HPDE6-E6E7 (cell line): Measurements from ENCODE around the gene TH.
"Not testable (repeated sequence)": the region's sequence is repeated elsewhere in the genome, so short reads cannot be mapped to it uniquely, and the experiment has no call there.

ENCODE experiments used
- DNase-seq: peaks from one replicate; pipeline ENCODE4 v3.0.0; 2011; ENCODE audit warnings: missing footprints; ENCODE audit errors: extremely low spot score

TH gene

GRCh38 chr11:2129699-2130366, 41.8 kb downstream of the TH start:
- no peak for DNase-seq

GRCh38 chr11:2129308-2129698, 42.3 kb downstream of the TH start:
- DNase-seq = no peak

- no peak for DNase-seq
Measured at GRCh38 chr11:2128511-2129307, 42.9 kb downstream of the TH start.

- DNase-seq = no peak
Measured at GRCh38 chr11:2128130-2128510, 43.5 kb downstream of the TH start.

- DNase-seq = no peak
Measured at GRCh38 chr11:2127482-2128129, 44.0 kb downstream of the TH start.

GRCh38 chr11:2126520-2127085, 45.0 kb downstream of the TH start:
- no peak for DNase-seq

- not testable (repeated sequence) for DNase-seq
Measured at GRCh38 chr11:2124736-2125484, 46.7 kb downstream of the TH start.

- no peak for DNase-seq
Measured at GRCh38 chr11:2123628-2123960, 48.0 kb downstream of the TH start.

- no peak for DNase-seq
Measured at GRCh38 chr11:2122907-2123627, 48.5 kb downstream of the TH start.

- DNase-seq = no peak
Measured at GRCh38 chr11:2122222-2122906, 49.3 kb downstream of the TH start.

- no peak for DNase-seq
Measured at GRCh38 chr11:2121227-2122130, 50.1 kb downstream of the TH start.

GRCh38 chr11:2120359-2121100, 51.1 kb downstream of the TH start:
- no peak for DNase-seq

GRCh38 chr11:2118677-2119076, 52.9 kb downstream of the TH start:
- no peak for DNase-seq

GRCh38 chr11:2116680-2117079, 54.9 kb downstream of the TH start:
- DNase-seq = no peak

- no peak for DNase-seq
Measured at GRCh38 chr11:2115308-2115707, 56.3 kb downstream of the TH start.

- no peak for DNase-seq
Measured at GRCh38 chr11:2114430-2115241, 57.0 kb downstream of the TH start.
